SK-N-SH treated with all-trans-retinoic acid at 6 μM for 48 hours (cell line): ENCODE data around the gene RNF213.
"Not testable (repeated sequence)": the region's sequence is repeated elsewhere in the genome, so short reads cannot be mapped to it uniquely, and the experiment has no call there.

ENCODE experiments used
- ATAC-seq: fragments of 200-7000 bp; cut with Tn5 transposase; 3 replicates; pipeline ENCODE4 v1.9.1; 2020; ENCODE audit warnings: mild to moderate bottlenecking, moderate library complexity
- ARNTL ChIP-seq: fragments of 450-650 bp; formaldehyde crosslinking; IDR thresholded peaks from 2 replicates; pipeline ENCODE4 v1.5.0; 2020; ENCODE audit warnings: low read depth, mild to moderate bottlenecking, moderate library complexity, borderline replicate concordance
- ESRRG ChIP-seq: fragments of 250-450 bp; sonication (Bioruptor Pico); IDR thresholded peaks from 2 replicates; pipeline ENCODE4 v1.6.1; 2021; ENCODE audit warnings: mild to moderate bottlenecking
- ISL1 ChIP-seq: fragments of 250-450 bp; sonication (Bioruptor Pico); IDR thresholded peaks from 2 replicates; pipeline ENCODE4 v2.1.2; 2022; ENCODE audit warnings: mild to moderate bottlenecking, moderate library complexity
- OSR1 ChIP-seq: fragments of 250-450 bp; sonication (Bioruptor Pico); IDR thresholded peaks from 2 replicates; pipeline ENCODE4 v1.8.0; 2022; ENCODE audit warnings: moderate library complexity, mild to moderate bottlenecking, inconsistent platforms
- PPARA ChIP-seq: fragments of 250-450 bp; sonication (Bioruptor Pico); IDR thresholded peaks from 2 replicates; pipeline ENCODE4 v1.5.0; 2020; ENCODE audit warnings: mild to moderate bottlenecking, borderline replicate concordance
- RARB ChIP-seq: fragments of 250-450 bp; sonication (Bioruptor Pico); IDR thresholded peaks from 2 replicates; pipeline ENCODE4 v1.8.0; 2021; ENCODE audit warnings: mild to moderate bottlenecking, moderate library complexity
- SNAI2 ChIP-seq: fragments of 250-450 bp; sonication (Bioruptor Pico); IDR thresholded peaks from 2 replicates; pipeline ENCODE4 v1.5.0; 2020; ENCODE audit warnings: mild to moderate bottlenecking, moderate library complexity
- TCF4 ChIP-seq: fragments of 250-450 bp; sonication (Bioruptor Pico); IDR thresholded peaks from 2 replicates; pipeline ENCODE4 v1.8.0; 2021; ENCODE audit warnings: mild to moderate bottlenecking, moderate library complexity, borderline replicate concordance
- ZC3H10 ChIP-seq: fragments of 250-450 bp; sonication (Bioruptor Pico); IDR thresholded peaks from 2 replicates; pipeline ENCODE4 v1.5.1; 2021; ENCODE audit warnings: mild to moderate bottlenecking, moderate library complexity
- ZFP3 ChIP-seq: fragments of 250-450 bp; sonication (Bioruptor Pico); IDR thresholded peaks from 2 replicates; pipeline ENCODE4 v1.5.0; 2020; ENCODE audit warnings: mild to moderate bottlenecking, moderate library complexity
- ZFP30 ChIP-seq: fragments of 450-650 bp; formaldehyde crosslinking; IDR thresholded peaks from 2 replicates; pipeline ENCODE4 v1.5.0; 2022; ENCODE audit warnings: mild to moderate bottlenecking, moderate library complexity
- ZNF565 ChIP-seq: fragments of 450-650 bp; formaldehyde crosslinking; conservative IDR thresholded peaks from 2 replicates; pipeline ENCODE4 v1.5.0; 2020; ENCODE audit warnings: low read depth, mild to moderate bottlenecking, moderate library complexity
- ZNF8 ChIP-seq: fragments of 450-650 bp; formaldehyde crosslinking; IDR thresholded peaks from 2 replicates; pipeline ENCODE4 v1.5.0; 2020; ENCODE audit warnings: mild to moderate bottlenecking, moderate library complexity
- TF ChIP-seq, protein P1 (sequence below): fragments of 250-450 bp; sonication (Bioruptor Pico); IDR thresholded peaks from 2 replicates; pipeline ENCODE4 v1.5.1; 2021; ENCODE audit warnings: mild to moderate bottlenecking, moderate library complexity
- TF ChIP-seq, protein P2 (sequence below): fragments of 250-450 bp; sonication (Bioruptor Pico); IDR thresholded peaks from 2 replicates; pipeline ENCODE4 v1.8.0; 2021; ENCODE audit warnings: low read depth, mild to moderate bottlenecking, moderate library complexity, borderline replicate concordance
- TF ChIP-seq, protein P3 (sequence below): fragments of 250-450 bp; sonication (Bioruptor Pico); IDR thresholded peaks from 2 replicates; pipeline ENCODE4 v1.5.0; 2020; ENCODE audit warnings: mild to moderate bottlenecking, moderate library complexity
- TF ChIP-seq, protein P4 (sequence below): fragments of 250-450 bp; sonication (Bioruptor Pico); IDR thresholded peaks from 2 replicates; pipeline ENCODE4 v1.5.1; 2020; ENCODE audit warnings: low read depth, mild to moderate bottlenecking, moderate library complexity

The RNF213 gene

DNA sequence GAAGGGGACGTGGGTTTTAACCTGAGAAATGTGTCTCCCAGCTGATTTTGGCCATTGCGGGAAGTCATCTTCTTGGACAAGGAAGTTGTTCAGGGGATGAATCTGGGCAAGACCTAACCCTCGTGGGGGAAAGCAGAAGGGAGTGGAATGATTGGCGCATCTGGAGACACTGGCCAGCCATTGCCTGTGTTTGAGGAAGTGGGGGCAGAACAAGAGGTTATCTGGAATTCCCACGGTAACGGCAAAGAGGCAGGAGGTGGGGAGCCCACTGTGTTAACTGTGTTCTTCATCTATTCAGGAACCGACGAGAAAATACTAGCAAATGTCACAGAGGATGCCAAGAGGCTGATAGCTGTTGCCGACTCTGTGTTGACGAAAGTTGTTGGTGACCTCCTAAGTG, 66.9 kb downstream of the RNF213 start:
- TF ChIP-seq OSR1 (no peak), PPARA (no peak)
- TF ChIP-seq, protein P1, sequence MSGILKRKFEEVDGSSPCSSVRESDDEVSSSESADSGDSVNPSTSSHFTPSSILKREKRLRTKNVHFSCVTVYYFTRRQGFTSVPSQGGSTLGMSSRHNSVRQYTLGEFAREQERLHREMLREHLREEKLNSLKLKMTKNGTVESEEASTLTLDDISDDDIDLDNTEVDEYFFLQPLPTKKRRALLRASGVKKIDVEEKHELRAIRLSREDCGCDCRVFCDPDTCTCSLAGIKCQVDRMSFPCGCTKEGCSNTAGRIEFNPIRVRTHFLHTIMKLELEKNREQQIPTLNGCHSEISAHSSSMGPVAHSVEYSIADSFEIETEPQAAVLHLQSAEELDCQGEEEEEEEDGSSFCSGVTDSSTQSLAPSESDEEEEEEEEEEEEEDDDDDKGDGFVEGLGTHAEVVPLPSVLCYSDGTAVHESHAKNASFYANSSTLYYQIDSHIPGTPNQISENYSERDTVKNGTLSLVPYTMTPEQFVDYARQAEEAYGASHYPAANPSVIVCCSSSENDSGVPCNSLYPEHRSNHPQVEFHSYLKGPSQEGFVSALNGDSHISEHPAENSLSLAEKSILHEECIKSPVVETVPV (CRISPR knock-in tag): no peak

DNA sequence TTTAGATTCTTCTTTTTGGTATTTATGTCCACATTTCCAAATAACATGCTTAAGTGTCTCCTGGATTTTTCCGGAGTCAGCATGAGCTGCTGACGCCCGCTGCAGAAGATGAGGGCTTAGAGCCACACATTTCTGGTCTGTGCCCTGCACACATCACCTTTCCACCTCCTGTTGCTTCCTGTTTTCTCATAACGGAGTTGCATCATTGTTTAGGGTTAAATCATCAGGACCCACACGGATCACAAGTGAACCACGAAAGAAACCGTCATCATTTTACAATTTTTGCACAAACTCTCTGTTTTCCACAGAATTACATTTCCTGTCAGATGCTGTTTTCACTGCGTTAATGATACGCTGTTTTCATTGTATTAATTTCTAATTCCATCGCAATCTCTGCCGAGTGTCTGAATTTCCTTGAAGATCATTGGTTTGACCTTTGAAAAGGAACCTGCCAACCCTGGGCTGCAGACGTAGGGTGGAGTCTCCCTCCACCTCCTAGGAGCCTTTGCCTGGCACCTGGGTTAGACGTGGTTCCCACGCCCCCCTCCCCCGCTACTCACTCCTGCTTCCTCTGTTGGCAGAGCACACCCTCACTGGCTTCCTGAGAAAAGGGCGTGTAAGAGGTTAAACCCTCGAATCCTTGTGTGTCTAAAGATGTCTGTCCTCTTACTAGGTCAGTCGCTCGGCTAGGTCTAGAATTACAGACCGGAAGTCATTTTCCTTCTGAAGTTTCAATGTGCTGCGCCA, 68.2 kb downstream of the RNF213 start:
- no peak for ATAC-seq
- no peak for TF ChIP-seq ESRRG (CRISPR knock-in tag)
- TF ChIP-seq, protein P2, sequence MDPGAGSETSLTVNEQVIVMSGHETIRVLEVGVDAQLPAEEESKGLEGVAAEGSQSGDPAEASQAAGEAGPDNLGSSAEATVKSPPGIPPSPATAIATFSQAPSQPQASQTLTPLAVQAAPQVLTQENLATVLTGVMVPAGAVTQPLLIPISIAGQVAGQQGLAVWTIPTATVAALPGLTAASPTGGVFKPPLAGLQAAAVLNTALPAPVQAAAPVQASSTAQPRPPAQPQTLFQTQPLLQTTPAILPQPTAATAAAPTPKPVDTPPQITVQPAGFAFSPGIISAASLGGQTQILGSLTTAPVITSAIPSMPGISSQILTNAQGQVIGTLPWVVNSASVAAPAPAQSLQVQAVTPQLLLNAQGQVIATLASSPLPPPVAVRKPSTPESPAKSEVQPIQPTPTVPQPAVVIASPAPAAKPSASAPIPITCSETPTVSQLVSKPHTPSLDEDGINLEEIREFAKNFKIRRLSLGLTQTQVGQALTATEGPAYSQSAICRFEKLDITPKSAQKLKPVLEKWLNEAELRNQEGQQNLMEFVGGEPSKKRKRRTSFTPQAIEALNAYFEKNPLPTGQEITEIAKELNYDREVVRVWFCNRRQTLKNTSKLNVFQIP: no peak
- no peak for TF ChIP-seq TCF4 (CRISPR knock-in tag)
- TF ChIP-seq ARNTL (CRISPR knock-in tag): no peak
- TF ChIP-seq ISL1 (CRISPR knock-in tag): no peak
- no peak for TF ChIP-seq SNAI2 (CRISPR knock-in tag)
- TF ChIP-seq ZFP30: no peak
- TF ChIP-seq, protein P3, sequence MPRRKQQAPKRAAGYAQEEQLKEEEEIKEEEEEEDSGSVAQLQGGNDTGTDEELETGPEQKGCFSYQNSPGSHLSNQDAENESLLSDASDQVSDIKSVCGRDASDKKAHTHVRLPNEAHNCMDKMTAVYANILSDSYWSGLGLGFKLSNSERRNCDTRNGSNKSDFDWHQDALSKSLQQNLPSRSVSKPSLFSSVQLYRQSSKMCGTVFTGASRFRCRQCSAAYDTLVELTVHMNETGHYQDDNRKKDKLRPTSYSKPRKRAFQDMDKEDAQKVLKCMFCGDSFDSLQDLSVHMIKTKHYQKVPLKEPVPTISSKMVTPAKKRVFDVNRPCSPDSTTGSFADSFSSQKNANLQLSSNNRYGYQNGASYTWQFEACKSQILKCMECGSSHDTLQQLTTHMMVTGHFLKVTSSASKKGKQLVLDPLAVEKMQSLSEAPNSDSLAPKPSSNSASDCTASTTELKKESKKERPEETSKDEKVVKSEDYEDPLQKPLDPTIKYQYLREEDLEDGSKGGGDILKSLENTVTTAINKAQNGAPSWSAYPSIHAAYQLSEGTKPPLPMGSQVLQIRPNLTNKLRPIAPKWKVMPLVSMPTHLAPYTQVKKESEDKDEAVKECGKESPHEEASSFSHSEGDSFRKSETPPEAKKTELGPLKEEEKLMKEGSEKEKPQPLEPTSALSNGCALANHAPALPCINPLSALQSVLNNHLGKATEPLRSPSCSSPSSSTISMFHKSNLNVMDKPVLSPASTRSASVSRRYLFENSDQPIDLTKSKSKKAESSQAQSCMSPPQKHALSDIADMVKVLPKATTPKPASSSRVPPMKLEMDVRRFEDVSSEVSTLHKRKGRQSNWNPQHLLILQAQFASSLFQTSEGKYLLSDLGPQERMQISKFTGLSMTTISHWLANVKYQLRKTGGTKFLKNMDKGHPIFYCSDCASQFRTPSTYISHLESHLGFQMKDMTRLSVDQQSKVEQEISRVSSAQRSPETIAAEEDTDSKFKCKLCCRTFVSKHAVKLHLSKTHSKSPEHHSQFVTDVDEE (CRISPR knock-in tag): no peak
- TF ChIP-seq OSR1: no peak
- no peak for TF ChIP-seq PPARA
- no peak for TF ChIP-seq ZNF565 (CRISPR knock-in tag)
- TF ChIP-seq, protein P1 (CRISPR knock-in tag): no peak
- no peak for TF ChIP-seq ZFP3
- TF ChIP-seq ZC3H10 (CRISPR knock-in tag): no peak

More for the DNA sequence above, 66.9 kb downstream of the RNF213 start:
- no peak for ATAC-seq

DNA sequence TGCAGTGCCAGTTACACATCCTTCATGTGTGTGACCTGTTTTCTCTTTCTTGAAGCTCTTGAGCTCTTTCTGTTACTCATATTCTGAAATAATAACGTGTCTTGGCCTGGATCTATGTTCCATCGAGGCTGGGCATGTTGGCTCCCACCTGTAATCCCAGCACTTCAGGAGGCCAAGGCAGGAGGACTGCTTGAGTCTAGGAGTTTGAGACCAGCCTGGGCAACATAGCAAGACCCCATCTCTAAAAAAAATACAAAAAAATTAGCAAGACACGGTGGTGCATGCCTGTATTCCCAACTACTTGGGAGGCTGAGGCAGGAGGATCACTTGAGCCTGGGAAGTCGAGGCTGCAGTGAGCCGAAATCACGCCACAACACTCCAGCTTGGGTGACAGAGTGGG, 68.8 kb downstream of the RNF213 start:
- ATAC-seq: not testable (repeated sequence)

DNA sequence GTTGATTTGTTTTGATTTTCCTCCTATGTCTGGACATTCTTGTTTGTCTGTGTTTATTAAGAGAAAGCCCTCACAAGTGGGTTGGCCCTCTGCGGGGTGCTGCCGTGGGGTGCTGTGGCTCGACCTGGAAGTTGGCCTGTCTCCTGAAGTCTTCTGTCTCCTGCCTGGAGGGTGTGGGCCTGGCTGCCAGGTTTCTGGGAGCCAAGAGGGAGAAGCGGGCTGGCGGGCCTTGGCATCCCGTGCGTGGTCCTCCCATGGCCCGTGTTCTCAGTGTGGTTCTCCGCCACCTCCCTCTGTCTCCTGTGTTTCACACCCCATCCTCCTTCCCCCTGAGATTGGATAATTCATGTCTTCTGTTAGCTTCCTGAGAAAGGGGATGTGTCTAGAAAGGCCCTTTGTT, 69.6 kb downstream of the RNF213 start:
- ATAC-seq: no peak
- TF ChIP-seq, protein P4, sequence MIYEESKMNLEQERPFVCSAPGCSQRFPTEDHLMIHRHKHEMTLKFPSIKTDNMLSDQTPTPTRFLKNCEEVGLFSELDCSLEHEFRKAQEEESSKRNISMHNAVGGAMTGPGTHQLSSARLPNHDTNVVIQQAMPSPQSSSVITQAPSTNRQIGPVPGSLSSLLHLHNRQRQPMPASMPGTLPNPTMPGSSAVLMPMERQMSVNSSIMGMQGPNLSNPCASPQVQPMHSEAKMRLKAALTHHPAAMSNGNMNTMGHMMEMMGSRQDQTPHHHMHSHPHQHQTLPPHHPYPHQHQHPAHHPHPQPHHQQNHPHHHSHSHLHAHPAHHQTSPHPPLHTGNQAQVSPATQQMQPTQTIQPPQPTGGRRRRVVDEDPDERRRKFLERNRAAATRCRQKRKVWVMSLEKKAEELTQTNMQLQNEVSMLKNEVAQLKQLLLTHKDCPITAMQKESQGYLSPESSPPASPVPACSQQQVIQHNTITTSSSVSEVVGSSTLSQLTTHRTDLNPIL (CRISPR knock-in tag): no peak
- TF ChIP-seq OSR1 (no peak), ZNF8 (CRISPR knock-in tag) (no peak), RARB (no peak), SNAI2 (CRISPR knock-in tag) (no peak)

DNA sequence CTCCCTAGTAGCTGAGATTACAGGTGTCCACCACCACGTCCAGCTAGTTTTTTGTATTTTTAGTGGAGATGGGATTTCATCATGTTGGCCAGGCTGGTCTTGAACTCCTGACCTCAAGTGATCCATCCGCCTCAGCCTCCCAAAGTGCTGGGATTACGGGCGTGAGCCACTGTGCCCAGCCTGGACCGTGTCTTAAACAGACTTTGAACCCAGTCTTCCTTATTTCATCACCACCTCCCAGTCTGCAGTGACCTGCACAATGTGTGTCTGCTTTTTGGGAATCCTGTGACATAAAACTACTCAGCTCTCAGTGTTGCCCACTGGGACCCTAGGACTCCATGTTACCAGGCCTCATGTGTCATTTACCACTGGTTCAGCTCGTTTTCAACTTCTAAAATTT, 70.3 kb downstream of the RNF213 start:
- not testable (repeated sequence) for ATAC-seq
